CD4-positive, alpha-beta T cell treated with Interleukin-15 for 4 hours (primary cell): ENCODE data around the gene SNX9.
A peak's percentile ranks its signal among the peaks of the same experiment; 100 is the strongest.
"Not testable (repeated sequence)": the region's sequence is repeated elsewhere in the genome, so short reads cannot be mapped to it uniquely, and the experiment has no call there.

Source experiments
- DNase-seq: peaks from one replicate; pipeline ENCODE4 v3.0.0-alpha.2; 2020; ENCODE audit warnings: low spot score

The SNX9 gene

GRCh38 chr6:157823001-157823527, at the start of gene SNX9:
SNX9 (plus strand) TSS chr6:157823246; CDS start chr6:157823435, 189 bp downstream.
- DNase-seq = peak; percentile 42

- no peak for DNase-seq
Observed at GRCh38 chr6:157773248-157773773, 49.7 kb upstream of the SNX9 start.

- no peak for DNase-seq
Observed at GRCh38 chr6:157774153-157775135, 48.6 kb upstream of the SNX9 start.

- no peak for DNase-seq
Observed at GRCh38 chr6:157775376-157775775, 47.7 kb upstream of the SNX9 start.

- DNase-seq = no peak
Observed at GRCh38 chr6:157777344-157777743, 45.7 kb upstream of the SNX9 start.

GRCh38 chr6:157778719-157779118, 44.3 kb upstream of the SNX9 start:
- no peak for DNase-seq

- DNase-seq = no peak
Observed at GRCh38 chr6:157779705-157780604, 43.1 kb upstream of the SNX9 start.

GRCh38 chr6:157785636-157786035, 37.4 kb upstream of the SNX9 start:
- no peak for DNase-seq

- DNase-seq = no peak
Observed at GRCh38 chr6:157786221-157786620, 36.8 kb upstream of the SNX9 start.

GRCh38 chr6:157787080-157787479, 36.0 kb upstream of the SNX9 start:
- DNase-seq = no peak

- DNase-seq = no peak
Observed at GRCh38 chr6:157788180-157788579, 34.9 kb upstream of the SNX9 start.

GRCh38 chr6:157789297-157789696, 33.7 kb upstream of the SNX9 start:
- DNase-seq = no peak

- no peak for DNase-seq
Observed at GRCh38 chr6:157789861-157790260, 33.2 kb upstream of the SNX9 start.

GRCh38 chr6:157790548-157791160, 32.4 kb upstream of the SNX9 start:
- DNase-seq = no peak

GRCh38 chr6:157791450-157791849, 31.6 kb upstream of the SNX9 start:
- DNase-seq = no peak

GRCh38 chr6:157792671-157793070, 30.4 kb upstream of the SNX9 start:
- no peak for DNase-seq

- DNase-seq = not testable (repeated sequence)
Observed at GRCh38 chr6:157794012-157794411, 29.0 kb upstream of the SNX9 start.

GRCh38 chr6:157795841-157796240, 27.2 kb upstream of the SNX9 start:
- DNase-seq = no peak

- no peak for DNase-seq
Observed at GRCh38 chr6:157798851-157799250, 24.2 kb upstream of the SNX9 start.

- not testable (repeated sequence) for DNase-seq
Observed at GRCh38 chr6:157799561-157799960, 23.5 kb upstream of the SNX9 start.

- DNase-seq = no peak
Observed at GRCh38 chr6:157800420-157801237, 22.4 kb upstream of the SNX9 start.
